ENCODE data around the gene AK5. TPM values are rescaled to one million over a fixed set of nuclear protein-coding genes. Genes with fewer than 3 reads are reported as not detected.
A peak's percentile ranks its signal among the peaks of the same experiment; 100 is the strongest.

Gene AK5
- total RNA-seq, 1 experiment from 2014 or later: 3.8 TPM

DNA sequence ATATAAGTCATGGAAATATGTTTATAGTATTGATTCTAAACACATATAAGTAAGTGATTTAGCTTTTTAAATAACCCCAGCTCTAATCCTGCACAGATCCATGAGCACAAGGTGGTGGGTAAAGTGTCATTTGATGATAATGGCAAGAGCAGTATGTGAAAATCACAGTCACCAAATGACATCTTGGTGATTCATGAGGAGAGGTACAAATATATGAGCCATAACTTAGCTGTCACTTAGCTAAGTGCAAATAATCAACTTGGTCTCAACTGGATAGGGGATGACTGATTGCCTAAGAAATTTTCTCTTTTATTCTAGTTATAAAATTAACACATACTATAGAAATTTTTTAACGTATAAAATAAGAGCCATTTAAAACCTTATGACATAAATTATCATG is 202.5 kb downstream of the AK5 start:
- H3K79me2 ChIP-seq (ENCODE audit: low read length): no peaks in the 10 kb centered on the region
- TF ChIP-seq EZH2phosphoT487 (IDR thresholded peaks at IDR 0.05; ENCODE audit: borderline replicate concordance, low read length) (no peak), EZH2 (IDR thresholded peaks at IDR 0.05; ENCODE audit: low read length, unreplicated experiment) (no peak)
- TF ChIP-seq, protein P1, sequence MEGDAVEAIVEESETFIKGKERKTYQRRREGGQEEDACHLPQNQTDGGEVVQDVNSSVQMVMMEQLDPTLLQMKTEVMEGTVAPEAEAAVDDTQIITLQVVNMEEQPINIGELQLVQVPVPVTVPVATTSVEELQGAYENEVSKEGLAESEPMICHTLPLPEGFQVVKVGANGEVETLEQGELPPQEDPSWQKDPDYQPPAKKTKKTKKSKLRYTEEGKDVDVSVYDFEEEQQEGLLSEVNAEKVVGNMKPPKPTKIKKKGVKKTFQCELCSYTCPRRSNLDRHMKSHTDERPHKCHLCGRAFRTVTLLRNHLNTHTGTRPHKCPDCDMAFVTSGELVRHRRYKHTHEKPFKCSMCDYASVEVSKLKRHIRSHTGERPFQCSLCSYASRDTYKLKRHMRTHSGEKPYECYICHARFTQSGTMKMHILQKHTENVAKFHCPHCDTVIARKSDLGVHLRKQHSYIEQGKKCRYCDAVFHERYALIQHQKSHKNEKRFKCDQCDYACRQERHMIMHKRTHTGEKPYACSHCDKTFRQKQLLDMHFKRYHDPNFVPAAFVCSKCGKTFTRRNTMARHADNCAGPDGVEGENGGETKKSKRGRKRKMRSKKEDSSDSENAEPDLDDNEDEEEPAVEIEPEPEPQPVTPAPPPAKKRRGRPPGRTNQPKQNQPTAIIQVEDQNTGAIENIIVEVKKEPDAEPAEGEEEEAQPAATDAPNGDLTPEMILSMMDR (conservative IDR thresholded peaks at IDR 0.05; ENCODE audit: low read depth, low read length): no peak
- H3K9me3 ChIP-seq (ENCODE audit: low read length): no peaks in the 10 kb centered on the region
- no TSS peak for BruUV-seq (replicated peaks)
- H3F3A ChIP-seq (ENCODE audit: low read length, unreplicated experiment): no peaks in the 10 kb centered on the region
- no peaks in the 10 kb centered on the region for H3K36me3 ChIP-seq (ENCODE audit: low read depth, low read length)
- no peaks in the 10 kb centered on the region for H3K9me2 ChIP-seq (replicated peaks; ENCODE audit: low read length)
- H3K4me2 ChIP-seq (ENCODE audit: low read length): no peak overlapping the region
- ATAC-seq (peak; percentile 69), DNase-seq (peak; percentile 55)
- no peak overlapping the region for H2AFZ ChIP-seq (ENCODE audit: low read length)
- H3K9ac ChIP-seq (ENCODE audit: low read length): no peak overlapping the region
- no peaks in the 10 kb centered on the region for H3K27me3 ChIP-seq (ENCODE audit: low read length)
- ChIA-PET CTCF (no interaction called here), POLR2A (ENCODE audit: unreplicated experiment) (no interaction called here)
- H4K20me1 ChIP-seq (ENCODE audit: low read length): no peaks in the 10 kb centered on the region
- H3K4me1 ChIP-seq (ENCODE audit: insufficient read depth, low read length): peaks cover 9% of the 10 kb centered on the region; the same call in 1 of the 2 replicates
- no peak overlapping the region for H3K27ac ChIP-seq (ENCODE audit: low read length)
- no peak overlapping the region for H3K4me3 ChIP-seq (ENCODE audit: low read length)
- intact Hi-C loops (cut with micrococcal nuclease): no loop called here

DNA sequence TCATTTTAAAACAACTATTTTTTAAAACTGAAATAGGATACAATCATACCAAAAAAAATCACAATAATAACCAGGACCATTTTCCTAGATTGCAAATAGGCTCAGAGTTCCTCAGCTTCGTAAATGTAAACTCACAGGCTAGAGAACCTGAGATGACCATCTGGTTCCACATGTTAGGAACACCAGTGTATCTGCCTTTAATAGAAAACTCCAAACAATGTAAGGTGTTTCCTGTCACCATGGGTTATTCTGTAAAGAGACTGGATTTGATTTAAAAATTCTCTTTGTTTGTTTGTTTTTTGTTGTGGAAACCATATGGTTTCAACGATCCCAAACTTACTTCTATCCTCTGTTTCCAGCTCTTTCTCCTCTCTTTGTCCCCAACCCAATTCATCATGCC is 203.1 kb downstream of the AK5 start:
- Histone ChIP-seq H3K4me1 (ENCODE audit: insufficient read depth, low read length) (peaks cover 9% of the 10 kb centered on the region; the same call in 1 of the 2 replicates), H2AFZ (ENCODE audit: low read length) (no peak overlapping the region), H3K9ac (ENCODE audit: low read length) (no peak overlapping the region), H3F3A (ENCODE audit: low read length, unreplicated experiment) (no peaks in the 10 kb centered on the region), H3K9me3 (ENCODE audit: low read length) (no peaks in the 10 kb centered on the region), H3K36me3 (ENCODE audit: low read depth, low read length) (no peaks in the 10 kb centered on the region), H3K27ac (ENCODE audit: low read length) (no peak overlapping the region), H3K4me2 (ENCODE audit: low read length) (no peak overlapping the region), H3K9me2 (replicated peaks; ENCODE audit: low read length) (no peaks in the 10 kb centered on the region), H3K4me3 (ENCODE audit: low read length) (no peak overlapping the region), H3K79me2 (ENCODE audit: low read length) (no peaks in the 10 kb centered on the region), H3K27me3 (ENCODE audit: low read length) (no peaks in the 10 kb centered on the region), H4K20me1 (ENCODE audit: low read length) (no peaks in the 10 kb centered on the region)
- CTCF ChIA-PET: no interaction called here
- intact Hi-C loops (cut with micrococcal nuclease): no loop called here
- POLR2A ChIA-PET (ENCODE audit: unreplicated experiment): no interaction called here
- ATAC-seq: no peak
- BruUV-seq (replicated peaks): no TSS peak
- no peak for DNase-seq
- TF ChIP-seq, protein P1 (conservative IDR thresholded peaks at IDR 0.05; ENCODE audit: low read depth, low read length): no peak
- TF ChIP-seq EZH2 (IDR thresholded peaks at IDR 0.05; ENCODE audit: low read length, unreplicated experiment): no peak

DNA sequence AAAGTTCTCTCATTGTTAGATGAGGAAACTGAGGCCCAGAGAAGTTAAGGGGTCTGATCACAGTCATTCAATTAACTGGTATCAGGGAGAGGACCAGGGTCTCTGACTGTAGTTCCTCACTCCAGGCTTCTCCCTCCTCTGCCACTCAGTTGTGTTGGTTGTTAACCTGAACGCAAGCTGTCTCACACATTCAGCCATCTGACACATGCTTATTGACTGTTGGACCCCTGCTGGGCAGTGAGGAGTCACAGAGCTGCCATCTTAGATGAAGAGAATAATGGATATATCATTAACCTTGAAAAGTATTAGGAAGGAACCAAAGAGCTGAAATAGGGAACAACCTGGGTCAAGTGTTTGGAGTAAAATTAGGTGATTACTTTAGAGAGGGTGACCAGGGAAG is 205.8 kb downstream of the AK5 start:
- Histone ChIP-seq H3K9me3 (ENCODE audit: low read length) (no peaks in the 10 kb centered on the region), H4K20me1 (ENCODE audit: low read length) (no peaks in the 10 kb centered on the region), H3K9ac (ENCODE audit: low read length) (no peak overlapping the region), H3K4me2 (ENCODE audit: low read length) (no peak overlapping the region), H2AFZ (ENCODE audit: low read length) (no peak overlapping the region), H3K27ac (ENCODE audit: low read length) (no peak overlapping the region), H3K27me3 (ENCODE audit: low read length) (no peaks in the 10 kb centered on the region), H3F3A (ENCODE audit: low read length, unreplicated experiment) (no peaks in the 10 kb centered on the region), H3K4me1 (ENCODE audit: insufficient read depth, low read length) (peaks cover 9% of the 10 kb centered on the region; the same call in 1 of the 2 replicates), H3K4me3 (ENCODE audit: low read length) (no peak overlapping the region), H3K79me2 (ENCODE audit: low read length) (no peaks in the 10 kb centered on the region), H3K36me3 (ENCODE audit: low read depth, low read length) (no peaks in the 10 kb centered on the region), H3K9me2 (replicated peaks; ENCODE audit: low read length) (no peaks in the 10 kb centered on the region)
- ChIA-PET CTCF (no interaction called here), POLR2A (ENCODE audit: unreplicated experiment) (no interaction called here)
- intact Hi-C loops (cut with micrococcal nuclease): no loop called here
- TF ChIP-seq, protein P1 (conservative IDR thresholded peaks at IDR 0.05; ENCODE audit: low read depth, low read length): no peak
- no peak for TF ChIP-seq EZH2 (IDR thresholded peaks at IDR 0.05; ENCODE audit: low read length, unreplicated experiment)
- TF ChIP-seq EZH2phosphoT487 (IDR thresholded peaks at IDR 0.05; ENCODE audit: borderline replicate concordance, low read length): no peak
- ATAC-seq: no peak
- no peak for DNase-seq
- BruUV-seq (replicated peaks): no TSS peak
